Fibroblast of lung (primary cell): ENCODE results near the gene TUBB1.

Experiments used
- EZH2 ChIP-seq: IDR thresholded peaks from 2 replicates; pipeline ENCODE4 v1.5.1; 2012; ENCODE audit warnings: low read length, control low read depth, mild to moderate bottlenecking; ENCODE audit errors: missing control alignments
- TF ChIP-seq, protein P1 (sequence below), 2 donors: IDR thresholded peaks in 1 of 2; conservative IDR thresholded peaks in 1 of 2; 1 replicate in 1 of 2; 2 replicates in 1 of 2; pipeline ENCODE4 v1.5.1; 2011 to 2012; ENCODE audit warnings: low read length in 2 of 2, control low read depth in 1 of 2, inconsistent platforms in 1 of 2, low read depth in 1 of 2, mild to moderate bottlenecking in 1 of 2

DNA sequence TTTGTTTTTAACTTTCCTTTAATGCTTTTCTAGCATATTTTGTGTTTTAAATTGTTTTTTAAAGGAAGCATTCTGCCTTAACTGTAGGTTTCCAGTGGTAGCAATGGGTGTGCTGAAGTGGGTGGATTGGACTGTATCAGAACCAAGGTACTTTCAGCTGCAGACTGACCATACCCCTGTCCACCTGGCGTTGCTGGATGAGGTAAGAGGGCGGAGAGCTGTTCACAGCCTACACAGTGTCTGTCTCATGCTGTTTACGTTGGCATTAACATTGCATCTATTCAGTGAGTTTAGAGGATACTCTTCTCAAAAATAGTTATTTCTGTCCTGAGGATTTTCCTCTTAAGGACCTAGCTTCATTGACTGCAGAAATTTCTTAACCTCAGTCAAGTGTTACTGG lies 26.3 kb upstream of the TUBB1 start:
- TF ChIP-seq, protein P1, sequence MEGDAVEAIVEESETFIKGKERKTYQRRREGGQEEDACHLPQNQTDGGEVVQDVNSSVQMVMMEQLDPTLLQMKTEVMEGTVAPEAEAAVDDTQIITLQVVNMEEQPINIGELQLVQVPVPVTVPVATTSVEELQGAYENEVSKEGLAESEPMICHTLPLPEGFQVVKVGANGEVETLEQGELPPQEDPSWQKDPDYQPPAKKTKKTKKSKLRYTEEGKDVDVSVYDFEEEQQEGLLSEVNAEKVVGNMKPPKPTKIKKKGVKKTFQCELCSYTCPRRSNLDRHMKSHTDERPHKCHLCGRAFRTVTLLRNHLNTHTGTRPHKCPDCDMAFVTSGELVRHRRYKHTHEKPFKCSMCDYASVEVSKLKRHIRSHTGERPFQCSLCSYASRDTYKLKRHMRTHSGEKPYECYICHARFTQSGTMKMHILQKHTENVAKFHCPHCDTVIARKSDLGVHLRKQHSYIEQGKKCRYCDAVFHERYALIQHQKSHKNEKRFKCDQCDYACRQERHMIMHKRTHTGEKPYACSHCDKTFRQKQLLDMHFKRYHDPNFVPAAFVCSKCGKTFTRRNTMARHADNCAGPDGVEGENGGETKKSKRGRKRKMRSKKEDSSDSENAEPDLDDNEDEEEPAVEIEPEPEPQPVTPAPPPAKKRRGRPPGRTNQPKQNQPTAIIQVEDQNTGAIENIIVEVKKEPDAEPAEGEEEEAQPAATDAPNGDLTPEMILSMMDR (conservative IDR thresholded peaks at IDR 0.05 in 1 of 2, IDR thresholded peaks at IDR 0.05 in 1 of 2; ENCODE audit: low read depth in 1 of 2, low read length in 2 of 2): no peak
- TF ChIP-seq EZH2: no peak
